ENCODE data around the gene MICALL2.

Gene MICALL2

GRCh38 chr7:1493129-1493528 is 33.9 kb upstream of the MICALL2 start:
- no peak for DNase-seq (ENCODE audit: low read depth)

- no peak for DNase-seq (ENCODE audit: low read depth)
Measured at GRCh38 chr7:1492640-1493039, 33.4 kb upstream of the MICALL2 start.

- DNase-seq (ENCODE audit: low read depth), result no peak
Measured at GRCh38 chr7:1492221-1492620, 33.0 kb upstream of the MICALL2 start.

GRCh38 chr7:1490837-1491236 is 31.6 kb upstream of the MICALL2 start:
- no peak for DNase-seq (ENCODE audit: low read depth)

GRCh38 chr7:1489336-1489735 is 30.1 kb upstream of the MICALL2 start:
- no peak for DNase-seq (ENCODE audit: low read depth)

GRCh38 chr7:1488016-1488415 is 28.7 kb upstream of the MICALL2 start:
- no peak for DNase-seq (ENCODE audit: low read depth)

- no peak for DNase-seq (ENCODE audit: low read depth)
Measured at GRCh38 chr7:1487466-1487865, 28.2 kb upstream of the MICALL2 start.

GRCh38 chr7:1486571-1486970 is 27.3 kb upstream of the MICALL2 start:
- DNase-seq (ENCODE audit: low read depth), result no peak

- no peak for DNase-seq (ENCODE audit: low read depth)
Measured at GRCh38 chr7:1485156-1485555, 25.9 kb upstream of the MICALL2 start.

GRCh38 chr7:1484569-1484968 is 25.3 kb upstream of the MICALL2 start:
- DNase-seq (ENCODE audit: low read depth), result no peak

GRCh38 chr7:1483536-1484505 is 24.6 kb upstream of the MICALL2 start:
- no peak for DNase-seq (ENCODE audit: low read depth)

GRCh38 chr7:1483079-1483478 is 23.8 kb upstream of the MICALL2 start:
- no peak for DNase-seq (ENCODE audit: low read depth)

- DNase-seq (ENCODE audit: low read depth), result no peak
Measured at GRCh38 chr7:1481300-1481699, 22.0 kb upstream of the MICALL2 start.

GRCh38 chr7:1480670-1481069 is 21.4 kb upstream of the MICALL2 start:
- no peak for DNase-seq (ENCODE audit: low read depth)

GRCh38 chr7:1479287-1479686 is 20.0 kb upstream of the MICALL2 start:
- DNase-seq (ENCODE audit: low read depth), result no peak

GRCh38 chr7:1478480-1478879 is 19.2 kb upstream of the MICALL2 start:
- no peak for DNase-seq (ENCODE audit: low read depth)

- DNase-seq (ENCODE audit: low read depth), result no peak
Measured at GRCh38 chr7:1476859-1477258, 17.6 kb upstream of the MICALL2 start.

- DNase-seq (ENCODE audit: low read depth), result no peak
Measured at GRCh38 chr7:1475991-1476390, 16.7 kb upstream of the MICALL2 start.

- DNase-seq (ENCODE audit: low read depth), result no peak
Measured at GRCh38 chr7:1475393-1475792, 16.1 kb upstream of the MICALL2 start.

- no peak for DNase-seq (ENCODE audit: low read depth)
Measured at GRCh38 chr7:1474736-1475135, 15.5 kb upstream of the MICALL2 start.

- peak; percentile 83 for DNase-seq (ENCODE audit: low read depth)
Measured at GRCh38 chr7:1473864-1474512, 14.7 kb upstream of the MICALL2 start.

- no peak for DNase-seq (ENCODE audit: low read depth)
Measured at GRCh38 chr7:1470901-1471300, 11.6 kb upstream of the MICALL2 start.

GRCh38 chr7:1468643-1469298 is 9.5 kb upstream of the MICALL2 start:
- DNase-seq (ENCODE audit: low read depth), result no peak

Data from activated T-cell treated with anti-CD3 and anti-CD28 coated beads for 48 hours (primary cell).